Stimulated activated CD4-positive, alpha-beta T cell treated with anti-CD3 and anti-CD28 coated beads, TNF-alpha, amount 100 ng/mL, for 48 hours (primary cell): Measurements from ENCODE around the gene SMARCD2.
"Not testable (repeated sequence)": the region's sequence is repeated elsewhere in the genome, so short reads cannot be mapped to it uniquely, and the experiment has no call there.

ENCODE experiments used
- DNase-seq, 3 donors: peaks; one replicate each; pipeline ENCODE4 v3.0.0-alpha.2; 2020; ENCODE audit warnings: low read depth in 3 of 3

The SMARCD2 gene

GRCh38 chr17:63850401-63850800, 7.9 kb upstream of the SMARCD2 start:
- DNase-seq = no peak

- peak; percentile 96 to 97 (median 97) for DNase-seq
Observed at GRCh38 chr17:63848834-63849689, 6.6 kb upstream of the SMARCD2 start.

GRCh38 chr17:63847525-63848249, 5.2 kb upstream of the SMARCD2 start:
- no peak for DNase-seq

- DNase-seq = no peak
Observed at GRCh38 chr17:63845509-63845908, 3.0 kb upstream of the SMARCD2 start.

GRCh38 chr17:63843910-63844677, 1.6 kb upstream of the SMARCD2 start:
- no peak for DNase-seq

GRCh38 chr17:63843387-63843888, 953 bp upstream of the SMARCD2 start:
- not testable (repeated sequence) for DNase-seq

GRCh38 chr17:63842173-63842539, 329 bp downstream of the SMARCD2 start:
- no peak for DNase-seq

GRCh38 chr17:63841350-63842172, 924 bp downstream of the SMARCD2 start:
- no peak for DNase-seq

GRCh38 chr17:63840591-63841349, 1.7 kb downstream of the SMARCD2 start:
- no peak for DNase-seq

GRCh38 chr17:63838631-63839171, 3.8 kb downstream of the SMARCD2 start:
- no peak for DNase-seq

GRCh38 chr17:63837962-63838600, 4.4 kb downstream of the SMARCD2 start:
- no peak for DNase-seq

GRCh38 chr17:63837480-63837879, 5.0 kb downstream of the SMARCD2 start:
- no peak for DNase-seq

GRCh38 chr17:63836811-63837210, 5.7 kb downstream of the SMARCD2 start:
- DNase-seq = no peak

GRCh38 chr17:63835167-63835720, 7.2 kb downstream of the SMARCD2 start:
- no peak for DNase-seq

- DNase-seq = peak; percentile 23 to 60 (median 47)
Observed at GRCh38 chr17:63834431-63835166, 7.9 kb downstream of the SMARCD2 start.

- no peak for DNase-seq
Observed at GRCh38 chr17:63833741-63834373, 8.6 kb downstream of the SMARCD2 start.

- DNase-seq = no peak
Observed at GRCh38 chr17:63833026-63833740, 9.3 kb downstream of the SMARCD2 start.
